ENCODE data around the gene METTL22.
"Not testable (repeated sequence)": the region's sequence is repeated elsewhere in the genome, so short reads cannot be mapped to it uniquely, and the experiment has no call there.

METTL22 gene

GRCh38 chr16:8646326-8647053, 25.0 kb downstream of the METTL22 start:
- TF ChIP-seq CTCF (IDR thresholded peaks at IDR 0.05; ENCODE audit: unreplicated experiment in 3 of 3), result no peak
- Mint-ChIP-seq H3K36me3 (ENCODE audit: low read depth) (peaks cover 69% of the 10 kb centered on the region), H3K27ac (no peak overlapping the region), H3K27me3 (ENCODE audit: low read depth) (no peaks in the 10 kb centered on the region), H3K4me1 (no peaks in the 10 kb centered on the region), H3K4me3 (no peak overlapping the region), H3K9me3 (no peaks in the 10 kb centered on the region)

- Mint-ChIP-seq H3K27ac (no peak overlapping the region), H3K4me1 (no peaks in the 10 kb centered on the region), H3K36me3 (ENCODE audit: low read depth) (peaks cover 56% of the 10 kb centered on the region), H3K9me3 (no peaks in the 10 kb centered on the region), H3K4me3 (no peak overlapping the region), H3K27me3 (ENCODE audit: low read depth) (no peaks in the 10 kb centered on the region)
- TF ChIP-seq CTCF (IDR thresholded peaks at IDR 0.05; ENCODE audit: unreplicated experiment in 3 of 3), result no peak
These were observed 26.3 kb downstream of the METTL22 start for GRCh38 chr16:8647721-8648318.

- Mint-ChIP-seq H3K9me3 (no peaks in the 10 kb centered on the region), H3K36me3 (ENCODE audit: low read depth) (peaks cover 45% of the 10 kb centered on the region), H3K4me1 (no peaks in the 10 kb centered on the region), H3K27me3 (ENCODE audit: low read depth) (no peaks in the 10 kb centered on the region), H3K4me3 (no peak overlapping the region), H3K27ac (no peak overlapping the region)
- TF ChIP-seq CTCF (IDR thresholded peaks at IDR 0.05; ENCODE audit: unreplicated experiment in 3 of 3), result no peak
These were observed 27.4 kb downstream of the METTL22 start for GRCh38 chr16:8648877-8649276.

- H3K4me3 Mint-ChIP-seq, result no peak overlapping the region
- H3K9me3 Mint-ChIP-seq, result no peaks in the 10 kb centered on the region
- peaks cover 34% of the 10 kb centered on the region for H3K36me3 Mint-ChIP-seq (ENCODE audit: low read depth)
- no peak overlapping the region for H3K27ac Mint-ChIP-seq
- H3K27me3 Mint-ChIP-seq (ENCODE audit: low read depth), result no peaks in the 10 kb centered on the region
- TF ChIP-seq CTCF (IDR thresholded peaks at IDR 0.05; ENCODE audit: unreplicated experiment in 3 of 3), result no peak
- no peaks in the 10 kb centered on the region for H3K4me1 Mint-ChIP-seq
These were observed 28.5 kb downstream of the METTL22 start for GRCh38 chr16:8649829-8650554.

- not testable (repeated sequence) for H3K27ac Mint-ChIP-seq; H3K4me3 Mint-ChIP-seq; H3K4me1 Mint-ChIP-seq; H3K27me3 Mint-ChIP-seq (ENCODE audit: low read depth); H3K9me3 Mint-ChIP-seq
- TF ChIP-seq CTCF (IDR thresholded peaks at IDR 0.05; ENCODE audit: unreplicated experiment in 3 of 3), result peak in 1 of 3 experiments; percentile 25
- H3K36me3 Mint-ChIP-seq (ENCODE audit: low read depth), result peaks cover 17% of the 10 kb centered on the region
These were observed 30.5 kb downstream of the METTL22 start for GRCh38 chr16:8651958-8652357.

Data from nephron (organoid).